Measurements from ENCODE around the gene TMEM267.
"Not testable (repeated sequence)": the region's sequence is repeated elsewhere in the genome, so short reads cannot be mapped to it uniquely, and the experiment has no call there.

TMEM267 gene

DNA sequence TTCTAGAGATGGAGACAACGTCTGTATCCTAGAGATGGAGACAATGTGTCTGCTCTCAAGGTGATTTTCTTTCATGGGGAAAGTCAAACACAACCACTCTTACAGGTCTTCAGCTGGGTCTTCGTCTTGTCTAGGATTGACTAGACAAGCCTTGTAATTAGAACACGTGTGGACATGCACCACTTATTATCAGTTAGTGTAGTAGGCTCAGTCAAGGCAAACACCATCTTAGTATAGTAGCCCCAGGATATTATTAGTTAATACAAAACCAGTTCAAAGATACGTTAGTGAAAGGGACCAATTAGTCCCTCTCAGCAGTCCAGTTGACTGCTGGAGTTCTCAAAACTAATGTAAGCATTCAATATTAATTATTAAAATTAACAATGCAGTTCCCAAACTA lies 56.4 kb downstream of the TMEM267 start:
- no peak for DNase-seq (ENCODE audit: extremely low read depth, insufficient read length)
- Histone ChIP-seq H3K27me3 (replicated peaks; ENCODE audit: control insufficient read depth, insufficient read depth, low read length) (no peaks in the 10 kb centered on the region), H3K36me3 (ENCODE audit: control insufficient read depth, insufficient read depth, low read length) (no peaks in the 10 kb centered on the region), H3K4me3 (replicated peaks; ENCODE audit: low read depth, low read length) (no peak overlapping the region)
- TF ChIP-seq, protein P1, sequence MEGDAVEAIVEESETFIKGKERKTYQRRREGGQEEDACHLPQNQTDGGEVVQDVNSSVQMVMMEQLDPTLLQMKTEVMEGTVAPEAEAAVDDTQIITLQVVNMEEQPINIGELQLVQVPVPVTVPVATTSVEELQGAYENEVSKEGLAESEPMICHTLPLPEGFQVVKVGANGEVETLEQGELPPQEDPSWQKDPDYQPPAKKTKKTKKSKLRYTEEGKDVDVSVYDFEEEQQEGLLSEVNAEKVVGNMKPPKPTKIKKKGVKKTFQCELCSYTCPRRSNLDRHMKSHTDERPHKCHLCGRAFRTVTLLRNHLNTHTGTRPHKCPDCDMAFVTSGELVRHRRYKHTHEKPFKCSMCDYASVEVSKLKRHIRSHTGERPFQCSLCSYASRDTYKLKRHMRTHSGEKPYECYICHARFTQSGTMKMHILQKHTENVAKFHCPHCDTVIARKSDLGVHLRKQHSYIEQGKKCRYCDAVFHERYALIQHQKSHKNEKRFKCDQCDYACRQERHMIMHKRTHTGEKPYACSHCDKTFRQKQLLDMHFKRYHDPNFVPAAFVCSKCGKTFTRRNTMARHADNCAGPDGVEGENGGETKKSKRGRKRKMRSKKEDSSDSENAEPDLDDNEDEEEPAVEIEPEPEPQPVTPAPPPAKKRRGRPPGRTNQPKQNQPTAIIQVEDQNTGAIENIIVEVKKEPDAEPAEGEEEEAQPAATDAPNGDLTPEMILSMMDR (IDR thresholded peaks at IDR 0.05; ENCODE audit: insufficient read depth, low read length, poor library complexity, severe bottlenecking) = no peak

DNA sequence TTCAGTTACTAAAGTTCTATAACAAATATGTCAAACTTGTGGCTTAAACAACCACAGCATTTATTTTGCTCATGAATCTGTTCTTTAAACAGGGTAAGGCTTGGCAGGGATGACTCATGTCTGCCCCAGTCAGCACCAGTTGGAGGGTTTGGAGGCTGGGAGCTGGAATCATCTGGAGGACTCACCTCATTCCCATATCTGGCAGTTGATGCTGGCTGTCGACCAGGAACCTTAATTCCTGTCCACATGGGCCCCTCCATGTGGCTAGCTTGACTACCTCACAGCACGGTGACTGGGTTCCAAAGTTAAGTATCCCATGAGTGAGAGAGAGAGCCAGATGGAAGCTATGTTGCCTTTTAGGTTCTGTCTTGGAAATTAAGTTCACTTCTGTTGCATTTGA lies 57.7 kb downstream of the TMEM267 start:
- no peaks in the 10 kb centered on the region for H3K36me3 ChIP-seq (ENCODE audit: control insufficient read depth, insufficient read depth, low read length)
- TF ChIP-seq, protein P1 (IDR thresholded peaks at IDR 0.05; ENCODE audit: insufficient read depth, low read length, poor library complexity, severe bottlenecking) = no peak
- no peaks in the 10 kb centered on the region for H3K27me3 ChIP-seq (replicated peaks; ENCODE audit: control insufficient read depth, insufficient read depth, low read length)
- no peak for DNase-seq (ENCODE audit: extremely low read depth, insufficient read length)
- no peak overlapping the region for H3K4me3 ChIP-seq (replicated peaks; ENCODE audit: low read depth, low read length)

DNA sequence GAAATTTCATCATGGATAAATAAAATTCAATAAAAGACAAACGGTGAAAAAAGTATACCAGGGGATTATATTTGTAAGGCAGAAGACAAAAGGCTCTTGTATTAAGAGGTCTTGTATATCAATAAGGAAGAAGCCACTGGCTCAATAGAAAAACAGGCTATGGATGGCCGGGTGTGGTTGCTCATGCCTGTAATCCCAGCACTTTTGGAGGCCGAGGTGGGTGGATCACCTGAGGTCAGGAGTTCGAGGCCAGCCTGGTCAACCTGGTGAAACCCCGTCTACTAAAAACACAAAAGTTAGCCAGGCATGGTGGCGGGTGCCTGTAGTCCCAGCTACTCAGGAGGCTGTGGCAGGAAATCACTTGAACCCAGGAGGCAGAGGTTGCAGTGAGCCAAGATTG lies 60.6 kb downstream of the TMEM267 start:
- H3K4me3 ChIP-seq (replicated peaks; ENCODE audit: low read depth, low read length); DNase-seq (ENCODE audit: extremely low read depth, insufficient read length); H3K36me3 ChIP-seq (ENCODE audit: control insufficient read depth, insufficient read depth, low read length); H3K27me3 ChIP-seq (replicated peaks; ENCODE audit: control insufficient read depth, insufficient read depth, low read length): not testable (repeated sequence)

DNA sequence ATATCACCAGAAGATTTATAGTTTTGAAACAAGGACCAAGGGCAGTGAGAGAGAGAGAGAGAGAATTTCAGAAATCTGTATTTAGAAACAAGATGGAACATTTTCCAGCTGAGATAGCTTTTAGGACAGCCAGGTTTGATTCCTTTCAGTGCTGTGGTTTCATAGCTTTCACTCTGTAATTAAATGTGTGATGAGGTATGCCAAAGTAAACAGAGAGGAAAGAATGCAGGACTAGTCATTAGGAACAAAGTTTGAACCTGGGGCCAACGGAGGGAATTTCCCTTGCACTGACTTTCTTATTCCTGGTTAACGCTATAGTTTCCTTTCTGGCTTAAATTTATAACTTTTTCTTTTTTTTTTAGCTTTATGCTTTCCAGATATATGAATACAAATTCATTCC lies 61.5 kb downstream of the TMEM267 start:
- no peak for DNase-seq (ENCODE audit: extremely low read depth, insufficient read length)
- TF ChIP-seq, protein P1 (IDR thresholded peaks at IDR 0.05; ENCODE audit: insufficient read depth, low read length, poor library complexity, severe bottlenecking) = no peak
- Histone ChIP-seq H3K27me3 (replicated peaks; ENCODE audit: control insufficient read depth, insufficient read depth, low read length) (no peaks in the 10 kb centered on the region), H3K36me3 (ENCODE audit: control insufficient read depth, insufficient read depth, low read length) (no peaks in the 10 kb centered on the region), H3K4me3 (replicated peaks; ENCODE audit: low read depth, low read length) (no peak overlapping the region)

DNA sequence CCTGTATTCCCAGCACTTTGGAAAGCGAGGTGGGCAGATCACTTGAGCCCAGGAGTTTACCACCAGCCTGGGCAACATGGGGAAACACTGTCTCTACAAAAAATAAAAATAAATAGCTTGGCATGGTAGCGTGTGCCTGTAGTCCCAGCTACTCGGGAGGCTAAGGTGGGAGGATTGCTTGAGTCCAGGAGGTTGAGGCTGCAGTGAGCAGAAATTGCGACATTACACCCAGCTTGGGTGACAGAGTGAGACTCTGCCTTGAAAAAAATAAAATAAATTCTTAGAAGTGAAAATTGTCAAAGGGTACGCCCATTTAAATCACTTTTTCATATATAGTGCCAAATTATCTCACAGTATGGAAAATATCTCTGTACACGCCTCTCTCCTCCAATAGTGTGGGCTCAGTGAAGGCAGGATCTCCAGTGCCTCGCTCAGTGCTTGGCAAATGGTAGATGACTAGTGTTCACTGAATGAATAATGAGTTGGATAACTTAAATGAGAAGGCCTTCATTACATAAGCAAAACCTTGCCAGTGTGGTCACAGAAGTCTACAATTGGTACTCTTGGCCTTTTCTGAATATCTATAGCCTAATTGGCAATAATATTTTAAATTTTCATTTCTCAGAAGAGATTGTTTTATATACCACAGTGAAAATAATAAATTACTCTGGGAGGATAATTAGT lies 62.1 kb downstream of the TMEM267 start:
- H3K36me3 ChIP-seq (ENCODE audit: control insufficient read depth, insufficient read depth, low read length) = no peaks in the 10 kb centered on the region
- TF ChIP-seq, protein P1 (IDR thresholded peaks at IDR 0.05; ENCODE audit: insufficient read depth, low read length, poor library complexity, severe bottlenecking) = no peak
- no peak overlapping the region for H3K4me3 ChIP-seq (replicated peaks; ENCODE audit: low read depth, low read length)
- H3K27me3 ChIP-seq (replicated peaks; ENCODE audit: control insufficient read depth, insufficient read depth, low read length) = no peaks in the 10 kb centered on the region
- no peak for DNase-seq (ENCODE audit: extremely low read depth, insufficient read length)

DNA sequence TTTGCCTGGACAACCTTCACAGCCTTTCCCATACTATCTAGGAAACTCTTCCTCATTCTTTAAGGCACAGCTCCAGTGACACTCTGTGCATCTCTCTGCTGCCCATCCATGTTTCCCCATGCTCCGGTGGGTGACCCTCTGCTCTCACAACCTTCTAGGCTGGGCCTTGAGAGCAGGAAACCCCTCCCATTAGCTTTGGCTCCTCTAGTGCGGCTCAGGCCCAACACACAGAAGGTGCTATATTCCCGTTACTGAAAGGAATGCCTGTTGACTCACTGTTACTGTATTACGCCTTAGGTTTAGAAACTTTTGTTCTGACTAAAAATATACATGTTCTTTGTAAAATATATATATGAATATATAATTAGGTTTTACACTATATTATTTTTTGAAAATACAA lies 63.4 kb downstream of the TMEM267 start:
- Histone ChIP-seq H3K36me3 (ENCODE audit: control insufficient read depth, insufficient read depth, low read length) (no peaks in the 10 kb centered on the region), H3K27me3 (replicated peaks; ENCODE audit: control insufficient read depth, insufficient read depth, low read length) (no peaks in the 10 kb centered on the region), H3K4me3 (replicated peaks; ENCODE audit: low read depth, low read length) (no peak overlapping the region)
- no peak for DNase-seq (ENCODE audit: extremely low read depth, insufficient read length)
- TF ChIP-seq, protein P1 (IDR thresholded peaks at IDR 0.05; ENCODE audit: insufficient read depth, low read length, poor library complexity, severe bottlenecking) = no peak
